ENCODE data around the gene LYPD6B. TPM values are rescaled to one million over a fixed set of nuclear protein-coding genes. Genes with fewer than 3 reads are reported as not detected.

The LYPD6B gene
- total RNA-seq, 1 experiment from 2014 or later = 2.0 TPM

GRCh38 chr2:149145314-149146295 is 107.1 kb downstream of the LYPD6B start:
- Histone ChIP-seq H3K23ac (ENCODE audit: insufficient read length, low read depth, low read length) (no peak overlapping the region), H2AK5ac (ENCODE audit: insufficient read length, low read length) (no peak overlapping the region), H3K79me1 (ENCODE audit: insufficient read depth, low read depth, low read length, poor library complexity, severe bottlenecking) (no peaks in the 10 kb centered on the region), H3K18ac (ENCODE audit: insufficient read length, low read depth, low read length) (no peak overlapping the region), H2BK120ac (ENCODE audit: low read depth, low read length, poor library complexity, severe bottlenecking) (no peak overlapping the region), H4K91ac (ENCODE audit: insufficient read length, low read depth, low read length) (no peak overlapping the region), H2BK12ac (ENCODE audit: insufficient read length, low read depth, low read length) (no peak overlapping the region), H3K4ac (ENCODE audit: low read depth, low read length) (no peak overlapping the region), H2BK5ac (ENCODE audit: insufficient read length, low read length) (no peak overlapping the region), H3K9ac (ENCODE audit: extremely low read depth, insufficient read length, low read length) (no peak overlapping the region), H4K20me1 (ENCODE audit: control insufficient read depth, insufficient read depth, insufficient read length) (no peaks in the 10 kb centered on the region), H2BK15ac (ENCODE audit: low read depth, low read length) (no peak overlapping the region), H2AFZ (ENCODE audit: low read length) (no peak overlapping the region), H3K27me3 (ENCODE audit: insufficient read depth, low read length) (no peaks in the 10 kb centered on the region), H3K4me1 (ENCODE audit: insufficient read depth, low read length) (no peaks in the 10 kb centered on the region), H3K56ac (ENCODE audit: insufficient read length, low read depth, low read length) (no peak overlapping the region), H3K9me3 (ENCODE audit: control insufficient read depth, low read depth, low read length) (no peaks in the 10 kb centered on the region), H3K79me2 (ENCODE audit: insufficient read depth, low read length) (no peaks in the 10 kb centered on the region), H4K8ac (replicated peaks; ENCODE audit: insufficient read length, low read depth, low read length) (no peak overlapping the region), H3K27ac (ENCODE audit: insufficient read length, low read depth, low read length) (no peak overlapping the region), H2BK20ac (ENCODE audit: low read depth, low read length, poor library complexity, severe bottlenecking) (no peak overlapping the region), H4K5ac (ENCODE audit: insufficient read length, low read depth, low read length) (no peak overlapping the region), H3K4me2 (ENCODE audit: insufficient read depth, insufficient read length, low read length) (no peak overlapping the region), H3K23me2 (ENCODE audit: insufficient read length, low read depth, low read length, poor library complexity, severe bottlenecking) (no peaks in the 10 kb centered on the region), H3T11ph (ENCODE audit: low read length) (no peak overlapping the region), H3K14ac (ENCODE audit: insufficient read depth, low read length) (no peak overlapping the region)
- Mint-ChIP-seq H3K27ac (no peak overlapping the region; a peak in 1 of 7 replicates), H3K27me3 (ENCODE audit: low read depth) (no peaks in the 10 kb centered on the region), H3K36me3 (ENCODE audit: insufficient read depth in 1 of 3, low read depth in 3 of 3) (no peaks in the 10 kb centered on the region), H3K9me3 (no peaks in the 10 kb centered on the region), H3K4me3 (no peak overlapping the region), H3K4me1 (peaks cover 0 to 8% of the 10 kb centered on the region in 2 experiments; a peak in 3 of 4 replicates)
- no peak for TF ChIP-seq CTCF (conservative IDR thresholded peaks at IDR 0.05)
- DNase-seq = no peak
- no CpG with 5 or more reads among the region's 10 CpGs for WGBS (ENCODE audit: extremely low coverage, insufficient read length, low lambda C conversion rate)

Data from H9 (cell line).